ENCODE results near the gene FAM131B. TPM values are rescaled to one million over a fixed set of nuclear protein-coding genes. Genes with fewer than 3 reads are reported as not detected.

Gene FAM131B
- total RNA-seq, 1 experiment from 2014 or later: 25.3 TPM

DNA sequence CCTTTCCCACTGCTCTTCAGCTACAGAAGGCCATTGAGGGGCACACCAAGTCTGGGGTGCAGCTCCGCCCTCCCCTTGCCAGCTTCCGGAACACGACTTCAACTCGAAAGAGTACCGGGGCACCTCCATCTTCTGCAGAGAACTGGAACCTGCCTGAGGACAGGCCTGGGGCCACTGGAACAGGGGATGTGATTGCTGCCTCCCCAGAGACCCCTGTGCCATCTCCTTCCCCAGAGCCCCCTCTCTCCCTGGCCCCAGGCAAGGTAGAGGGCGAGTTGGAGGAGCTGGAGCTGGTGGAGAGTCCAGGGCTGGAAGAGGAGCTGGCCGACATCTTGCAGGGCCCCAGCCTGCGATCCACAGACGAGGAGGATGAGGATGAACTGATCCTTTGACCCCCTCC lies 10.9 kb downstream of the FAM131B start (continued):
- TF ChIP-seq, protein P1, sequence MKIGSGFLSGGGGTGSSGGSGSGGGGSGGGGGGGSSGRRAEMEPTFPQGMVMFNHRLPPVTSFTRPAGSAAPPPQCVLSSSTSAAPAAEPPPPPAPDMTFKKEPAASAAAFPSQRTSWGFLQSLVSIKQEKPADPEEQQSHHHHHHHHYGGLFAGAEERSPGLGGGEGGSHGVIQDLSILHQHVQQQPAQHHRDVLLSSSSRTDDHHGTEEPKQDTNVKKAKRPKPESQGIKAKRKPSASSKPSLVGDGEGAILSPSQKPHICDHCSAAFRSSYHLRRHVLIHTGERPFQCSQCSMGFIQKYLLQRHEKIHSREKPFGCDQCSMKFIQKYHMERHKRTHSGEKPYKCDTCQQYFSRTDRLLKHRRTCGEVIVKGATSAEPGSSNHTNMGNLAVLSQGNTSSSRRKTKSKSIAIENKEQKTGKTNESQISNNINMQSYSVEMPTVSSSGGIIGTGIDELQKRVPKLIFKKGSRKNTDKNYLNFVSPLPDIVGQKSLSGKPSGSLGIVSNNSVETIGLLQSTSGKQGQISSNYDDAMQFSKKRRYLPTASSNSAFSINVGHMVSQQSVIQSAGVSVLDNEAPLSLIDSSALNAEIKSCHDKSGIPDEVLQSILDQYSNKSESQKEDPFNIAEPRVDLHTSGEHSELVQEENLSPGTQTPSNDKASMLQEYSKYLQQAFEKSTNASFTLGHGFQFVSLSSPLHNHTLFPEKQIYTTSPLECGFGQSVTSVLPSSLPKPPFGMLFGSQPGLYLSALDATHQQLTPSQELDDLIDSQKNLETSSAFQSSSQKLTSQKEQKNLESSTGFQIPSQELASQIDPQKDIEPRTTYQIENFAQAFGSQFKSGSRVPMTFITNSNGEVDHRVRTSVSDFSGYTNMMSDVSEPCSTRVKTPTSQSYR (CRISPR knock-in tag; IDR thresholded peaks at IDR 0.05): no peak
- no peak for TF ChIP-seq JAZF1 (CRISPR knock-in tag; IDR thresholded peaks at IDR 0.05)
- TF ChIP-seq ZNF232 (CRISPR knock-in tag; IDR thresholded peaks at IDR 0.05): no peak

- POLR2A ChIA-PET: no interaction called here
- no peak for TF ChIP-seq CBFB (CRISPR knock-in tag; IDR thresholded peaks at IDR 0.05; ENCODE audit: low read depth)
- no peak for TF ChIP-seq EMX1 (CRISPR knock-in tag; IDR thresholded peaks at IDR 0.05)
- no peak for TF ChIP-seq TP53 (CRISPR knock-in tag; IDR thresholded peaks at IDR 0.05)
- no peak for TF ChIP-seq FOXP4 (CRISPR knock-in tag; IDR thresholded peaks at IDR 0.05)
- TF ChIP-seq, protein P2, sequence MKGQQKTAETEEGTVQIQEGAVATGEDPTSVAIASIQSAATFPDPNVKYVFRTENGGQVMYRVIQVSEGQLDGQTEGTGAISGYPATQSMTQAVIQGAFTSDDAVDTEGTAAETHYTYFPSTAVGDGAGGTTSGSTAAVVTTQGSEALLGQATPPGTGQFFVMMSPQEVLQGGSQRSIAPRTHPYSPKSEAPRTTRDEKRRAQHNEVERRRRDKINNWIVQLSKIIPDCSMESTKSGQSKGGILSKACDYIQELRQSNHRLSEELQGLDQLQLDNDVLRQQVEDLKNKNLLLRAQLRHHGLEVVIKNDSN (CRISPR knock-in tag; IDR thresholded peaks at IDR 0.05): no peak
- no peak for TF ChIP-seq SMAD3 (CRISPR knock-in tag; IDR thresholded peaks at IDR 0.05; ENCODE audit: borderline replicate concordance)
- TF ChIP-seq NFATC4 (CRISPR knock-in tag; IDR thresholded peaks at IDR 0.05): no peak
- no peak for TF ChIP-seq SMAD4 (CRISPR knock-in tag; IDR thresholded peaks at IDR 0.05)
- TF ChIP-seq JUN (CRISPR knock-in tag; IDR thresholded peaks at IDR 0.05): no peak
- TF ChIP-seq E2F1 (CRISPR knock-in tag; IDR thresholded peaks at IDR 0.05): no peak
- TF ChIP-seq IRF2 (CRISPR knock-in tag; IDR thresholded peaks at IDR 0.05; ENCODE audit: borderline replicate concordance, low read depth): no peak
- no peak for TF ChIP-seq E2F5 (CRISPR knock-in tag; IDR thresholded peaks at IDR 0.05)
- TF ChIP-seq, protein P3, sequence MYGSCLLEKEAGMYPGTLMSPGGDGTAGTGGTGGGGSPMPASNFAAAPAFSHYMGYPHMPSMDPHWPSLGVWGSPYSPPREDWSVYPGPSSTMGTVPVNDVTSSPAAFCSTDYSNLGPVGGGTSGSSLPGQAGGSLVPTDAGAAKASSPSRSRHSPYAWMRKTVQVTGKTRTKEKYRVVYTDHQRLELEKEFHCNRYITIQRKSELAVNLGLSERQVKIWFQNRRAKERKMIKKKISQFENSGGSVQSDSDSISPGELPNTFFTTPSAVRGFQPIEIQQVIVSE (CRISPR knock-in tag; IDR thresholded peaks at IDR 0.05; ENCODE audit: borderline replicate concordance): no peak
- TF ChIP-seq, protein P4, sequence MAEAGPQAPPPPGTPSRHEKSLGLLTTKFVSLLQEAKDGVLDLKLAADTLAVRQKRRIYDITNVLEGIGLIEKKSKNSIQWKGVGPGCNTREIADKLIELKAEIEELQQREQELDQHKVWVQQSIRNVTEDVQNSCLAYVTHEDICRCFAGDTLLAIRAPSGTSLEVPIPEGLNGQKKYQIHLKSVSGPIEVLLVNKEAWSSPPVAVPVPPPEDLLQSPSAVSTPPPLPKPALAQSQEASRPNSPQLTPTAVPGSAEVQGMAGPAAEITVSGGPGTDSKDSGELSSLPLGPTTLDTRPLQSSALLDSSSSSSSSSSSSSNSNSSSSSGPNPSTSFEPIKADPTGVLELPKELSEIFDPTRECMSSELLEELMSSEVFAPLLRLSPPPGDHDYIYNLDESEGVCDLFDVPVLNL (CRISPR knock-in tag; IDR thresholded peaks at IDR 0.05; ENCODE audit: borderline replicate concordance, low read depth): no peak
- Mint-ChIP-seq H3K36me3 (peaks cover 6% of the 10 kb centered on the region; the same call in 1 of the 2 replicates), H3K27ac (no peak overlapping the region), H3K27me3 (ENCODE audit: low read depth) (peaks cover 12% of the 10 kb centered on the region), H3K4me1 (peaks cover 25% of the 10 kb centered on the region), H3K4me3 (no peak overlapping the region), H3K9me3 (peaks cover 5% of the 10 kb centered on the region; the same call in 1 of the 2 replicates)
- CTCF ChIA-PET: interaction anchor here (3.8 kb wide), 1 partner anchor 29 kb away, joined by 12 read pairs; no protein-coding TSS in a partner anchor
- ATAC-seq: no peak
- no peak for DNase-seq (ENCODE audit: low spot score)
Observed at GRCh38 chr7:143351060-143351459, 11.5 kb downstream of the FAM131B start.
